Umbilical cord (tissue), 2 donors: ENCODE measurements around the gene C1orf21. TPM values are rescaled to one million over a fixed set of nuclear protein-coding genes. Genes with fewer than 3 reads are reported as not detected.
A peak's percentile ranks its signal among the peaks of the same experiment; 100 is the strongest.

Source experiments
- DNase-seq: peaks from one replicate; pipeline ENCODE4 v3.0.0-alpha.2; 2015; ENCODE audit warnings: low spot score
- total RNA-seq: library from RNA; depleted of rRNA; stranded (reverse); fragments of >200 nt; gene quantifications from one replicate; pipeline ENCODE4 v1.2.3, GENCODE V29; 2014; ENCODE audit warnings: low replicate concordance; ENCODE audit not compliant: insufficient read depth

C1orf21 gene
- total RNA-seq, 1 donor from 2014 or later, result 54.7 TPM

GRCh38 chr1:184513421-184513820 is 126.6 kb downstream of the C1orf21 start:
- DNase-seq, result peak; percentile 11

- no peak for DNase-seq
These were observed 127.1 kb downstream of the C1orf21 start for GRCh38 chr1:184513966-184514365.

- DNase-seq, result no peak
These were observed 127.6 kb downstream of the C1orf21 start for GRCh38 chr1:184514447-184514846.

GRCh38 chr1:184517130-184517529 is 130.3 kb downstream of the C1orf21 start:
- no peak for DNase-seq

GRCh38 chr1:184518736-184519357 is 132.0 kb downstream of the C1orf21 start:
- DNase-seq, result no peak

GRCh38 chr1:184520336-184520735 is 133.5 kb downstream of the C1orf21 start:
- no peak for DNase-seq

GRCh38 chr1:184524248-184524647 is 137.4 kb downstream of the C1orf21 start:
- no peak for DNase-seq

GRCh38 chr1:184527402-184527801 is 140.6 kb downstream of the C1orf21 start:
- no peak for DNase-seq

- no peak for DNase-seq
These were observed 143.4 kb downstream of the C1orf21 start for GRCh38 chr1:184530226-184530625.

GRCh38 chr1:184531296-184531695 is 144.5 kb downstream of the C1orf21 start:
- no peak for DNase-seq

GRCh38 chr1:184532199-184532598 is 145.4 kb downstream of the C1orf21 start:
- DNase-seq, result no peak

GRCh38 chr1:184533049-184533448 is 146.2 kb downstream of the C1orf21 start:
- no peak for DNase-seq

GRCh38 chr1:184533915-184534314 is 147.1 kb downstream of the C1orf21 start:
- DNase-seq, result no peak

- no peak for DNase-seq
These were observed 147.9 kb downstream of the C1orf21 start for GRCh38 chr1:184534690-184535089.

GRCh38 chr1:184535191-184535970 is 148.6 kb downstream of the C1orf21 start:
- peak; percentile 55 for DNase-seq

- DNase-seq, result no peak
These were observed 149.6 kb downstream of the C1orf21 start for GRCh38 chr1:184536246-184536985.

GRCh38 chr1:184539580-184539979 is 152.8 kb downstream of the C1orf21 start:
- no peak for DNase-seq

- peak; percentile 46 for DNase-seq
These were observed 154.8 kb downstream of the C1orf21 start for GRCh38 chr1:184541537-184542152.

- no peak for DNase-seq
These were observed 155.5 kb downstream of the C1orf21 start for GRCh38 chr1:184542291-184542690.

- peak; percentile 54 for DNase-seq
These were observed 158.8 kb downstream of the C1orf21 start for GRCh38 chr1:184545601-184546000.

GRCh38 chr1:184552446-184552845 is 165.6 kb downstream of the C1orf21 start:
- DNase-seq, result no peak

- DNase-seq, result no peak
These were observed 167.0 kb downstream of the C1orf21 start for GRCh38 chr1:184553845-184554244.
